ENCODE data around the gene ABCA5.
A peak's percentile ranks its signal among the peaks of the same experiment; 100 is the strongest.
"Not testable (repeated sequence)": the region's sequence is repeated elsewhere in the genome, so short reads cannot be mapped to it uniquely, and the experiment has no call there.

ABCA5 gene

GRCh38 chr17:69325518-69326376 lies 1.2 kb downstream of the ABCA5 start:
- DNase-seq (ENCODE audit: low read depth in 2 of 2) = no peak

- DNase-seq (ENCODE audit: low read depth in 2 of 2) = no peak
Measured at GRCh38 chr17:69323806-69324205, 3.1 kb downstream of the ABCA5 start.

DNA sequence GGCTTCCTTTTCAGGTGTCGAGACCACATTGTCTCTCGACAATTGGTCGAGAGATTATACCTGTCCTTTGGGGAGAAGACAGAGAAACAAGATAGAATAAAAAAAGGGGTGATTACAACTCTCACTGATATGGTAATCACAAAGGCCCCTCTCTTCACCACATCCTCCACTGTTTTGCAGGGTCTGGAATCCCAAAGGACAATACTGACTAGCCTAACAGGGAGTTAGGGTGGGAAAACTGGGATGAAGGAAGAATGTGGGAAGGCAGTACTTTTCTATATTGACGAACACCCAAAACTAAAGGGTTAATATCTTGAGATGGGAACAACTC lies 6.1 kb downstream of the ABCA5 start:
- DNase-seq (ENCODE audit: low read depth in 2 of 2) = no peak

DNA sequence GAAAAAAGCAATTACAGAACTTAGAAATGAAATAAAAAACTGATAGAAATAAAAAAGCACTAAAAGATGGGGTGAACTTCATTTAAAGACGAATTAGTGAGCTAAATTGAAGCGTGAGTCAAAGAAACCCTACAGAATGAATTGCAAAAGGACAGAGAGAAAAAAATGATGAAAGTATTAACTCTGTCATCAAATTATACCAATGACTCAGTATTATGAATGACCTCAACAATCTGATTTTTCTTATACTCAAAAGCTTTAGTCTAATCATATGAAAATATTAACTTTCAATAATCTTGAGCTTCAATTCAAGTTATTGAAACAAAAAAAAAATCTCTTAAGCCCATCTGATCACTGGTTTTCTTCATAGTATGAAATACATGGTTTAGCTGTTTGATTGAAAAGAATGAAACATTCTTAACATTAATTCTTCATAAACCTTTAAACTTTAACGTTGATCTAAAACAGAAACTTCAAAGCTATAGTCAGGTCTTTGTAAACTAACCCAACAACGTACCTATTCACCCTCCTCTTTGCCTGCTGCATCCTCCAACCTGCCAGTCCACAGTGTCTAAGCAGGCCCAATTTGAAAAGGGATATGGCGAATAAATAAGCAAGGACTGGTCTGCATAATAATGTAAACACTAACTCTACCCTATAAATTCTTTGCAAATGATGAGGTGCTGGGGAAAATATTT lies 6.6 kb downstream of the ABCA5 start:
- DNase-seq (ENCODE audit: low read depth in 2 of 2) = no peak

DNA sequence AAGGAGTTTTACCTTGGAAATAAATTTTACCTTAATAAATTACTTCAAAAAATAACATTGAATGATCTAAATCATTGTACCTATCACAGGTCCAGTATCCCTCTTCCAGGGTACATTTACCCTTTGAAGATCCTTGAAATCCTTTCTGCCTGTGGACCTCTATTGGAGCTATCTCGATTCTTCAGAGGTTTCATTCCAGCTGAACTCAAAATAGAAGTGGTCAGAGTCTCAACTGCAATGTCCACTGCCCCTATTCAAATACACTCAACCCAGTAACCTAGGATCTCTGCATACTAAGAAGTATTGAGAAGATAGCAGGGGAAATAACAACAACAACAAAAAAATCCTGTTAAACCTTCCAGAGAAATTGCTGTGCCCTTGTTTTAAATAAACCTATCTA lies 9.3 kb downstream of the ABCA5 start:
- no peak for DNase-seq (ENCODE audit: low read depth in 2 of 2)

- no peak for DNase-seq (ENCODE audit: low read depth in 2 of 2)
Measured at GRCh38 chr17:69314246-69315065, 12.5 kb downstream of the ABCA5 start.

DNA sequence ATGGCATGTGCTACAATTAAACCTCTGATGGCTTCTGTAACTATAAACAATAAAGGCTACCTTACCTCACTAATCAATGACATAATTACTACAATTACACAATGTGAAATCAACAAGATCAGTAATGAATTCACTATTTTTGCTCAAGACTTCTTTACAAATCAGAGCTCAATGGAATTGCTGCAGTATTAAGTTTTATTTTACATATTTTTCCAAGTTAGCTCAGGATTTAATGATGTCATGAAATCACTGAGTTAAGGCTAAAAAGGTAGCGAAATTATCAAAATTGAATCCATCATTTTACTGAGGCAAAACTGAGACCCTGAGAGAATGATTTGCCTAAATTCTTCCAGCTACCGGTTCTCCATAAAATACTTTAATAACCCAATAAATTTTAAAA lies 21.8 kb downstream of the ABCA5 start:
- no peak for DNase-seq (ENCODE audit: low read depth in 2 of 2)

DNA sequence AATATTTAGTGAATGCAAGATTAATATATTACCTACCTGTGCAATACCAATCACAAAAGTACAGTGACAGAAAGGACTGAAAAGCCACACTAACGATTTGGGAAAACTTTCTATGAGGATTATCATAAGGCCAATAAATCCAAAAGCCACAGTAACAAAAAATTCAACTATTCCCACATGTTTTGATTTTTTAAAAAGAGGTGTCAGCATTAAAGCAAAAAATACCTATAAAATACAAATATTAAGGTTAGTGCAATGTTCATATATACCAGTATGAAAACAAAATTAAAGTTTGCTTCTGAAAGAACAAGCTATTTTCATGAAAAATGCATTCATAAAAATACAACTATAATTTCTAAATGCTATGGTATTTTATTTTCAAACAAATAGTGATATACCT lies 24.3 kb downstream of the ABCA5 start:
- no peak for DNase-seq (ENCODE audit: low read depth in 2 of 2)

DNA sequence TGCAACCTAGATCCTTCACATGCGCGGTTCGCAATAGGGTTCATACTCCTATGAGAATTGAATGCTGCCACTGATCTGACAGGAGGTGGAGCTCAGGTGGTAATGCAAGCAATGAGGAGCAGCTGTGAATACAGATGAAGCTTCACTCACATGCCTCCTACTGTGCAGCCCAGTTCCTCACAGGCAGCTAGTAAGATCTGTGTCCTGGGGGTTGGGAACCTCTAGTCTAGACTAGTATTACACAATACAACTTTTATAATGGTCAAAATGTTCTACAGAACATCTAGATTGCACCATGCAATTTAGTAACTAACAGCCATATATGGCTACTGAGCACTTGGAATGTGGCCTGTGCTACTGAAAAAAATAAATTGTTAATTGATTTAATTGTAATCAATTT lies 26.7 kb downstream of the ABCA5 start:
- no peak for DNase-seq (ENCODE audit: low read depth in 2 of 2)

GRCh38 chr17:69298120-69298722 lies 28.7 kb downstream of the ABCA5 start:
- not testable (repeated sequence) for DNase-seq (ENCODE audit: low read depth in 2 of 2)

GRCh38 chr17:69287168-69287567 lies 39.8 kb downstream of the ABCA5 start:
- DNase-seq (ENCODE audit: low read depth in 2 of 2) = no peak

DNA sequence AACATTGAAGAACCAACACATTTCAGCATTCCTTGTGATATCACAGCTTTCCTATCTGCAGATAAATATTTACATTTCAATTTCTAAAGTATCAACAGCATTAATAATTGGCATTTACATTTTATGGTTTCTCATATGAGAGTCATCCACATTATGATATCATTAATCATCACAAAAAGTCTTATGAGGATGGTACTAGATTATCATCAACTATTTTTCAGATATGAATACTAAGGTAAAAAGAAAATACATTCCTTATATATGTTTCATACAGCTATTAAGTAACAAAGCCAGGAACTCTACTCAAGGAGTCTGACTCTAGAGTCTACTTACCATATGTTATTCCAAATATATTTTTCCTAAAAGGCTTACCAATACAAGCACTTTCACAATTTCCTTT lies 40.7 kb downstream of the ABCA5 start:
- no peak for DNase-seq (ENCODE audit: low read depth in 2 of 2)

DNA sequence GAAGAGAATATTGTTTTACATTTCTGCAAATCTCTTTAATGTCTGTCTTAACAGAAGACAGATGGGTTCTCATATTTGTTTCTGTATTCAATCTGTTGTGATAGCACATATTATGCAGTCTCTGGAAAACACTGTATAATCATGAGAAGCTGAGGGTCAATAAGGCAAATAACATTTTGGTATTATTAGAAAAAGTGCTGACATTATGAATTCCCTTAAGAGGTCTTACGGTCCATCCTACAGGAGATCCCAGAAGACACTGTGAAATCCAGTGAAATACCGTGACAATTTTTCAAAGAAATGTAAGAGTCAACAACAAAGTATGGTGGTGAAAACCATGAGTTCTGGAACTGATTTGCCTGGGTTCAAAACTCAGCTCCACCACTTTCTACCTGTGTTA lies 42.3 kb downstream of the ABCA5 start:
- DNase-seq (ENCODE audit: low read depth in 2 of 2) = no peak

- DNase-seq (ENCODE audit: low read depth in 2 of 2) = no peak
Measured at GRCh38 chr17:69282002-69282401, 44.9 kb downstream of the ABCA5 start.

DNA sequence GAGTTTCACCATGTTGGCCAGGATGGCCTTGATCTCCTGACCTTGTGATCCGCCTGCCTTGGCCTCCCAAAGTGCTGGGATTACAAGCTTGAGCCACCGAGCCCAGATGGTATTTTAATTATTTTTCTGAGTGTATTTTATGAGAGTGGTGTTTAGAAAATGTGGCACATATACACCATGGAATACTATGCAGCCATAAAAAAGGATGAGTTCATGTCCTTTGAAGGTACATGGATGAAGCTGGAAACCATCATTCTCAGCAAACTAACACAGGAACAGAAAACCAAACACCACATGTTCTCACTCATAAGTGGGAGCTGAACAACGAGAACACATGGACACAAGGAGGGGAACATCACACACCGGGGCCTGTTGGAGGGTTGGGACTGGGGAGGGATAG lies 50.7 kb downstream of the ABCA5 start:
- not testable (repeated sequence) for DNase-seq (ENCODE audit: low read depth in 2 of 2)

- DNase-seq (ENCODE audit: low read depth in 2 of 2) = no peak
Measured at GRCh38 chr17:69275751-69276150, 51.2 kb downstream of the ABCA5 start.

DNA sequence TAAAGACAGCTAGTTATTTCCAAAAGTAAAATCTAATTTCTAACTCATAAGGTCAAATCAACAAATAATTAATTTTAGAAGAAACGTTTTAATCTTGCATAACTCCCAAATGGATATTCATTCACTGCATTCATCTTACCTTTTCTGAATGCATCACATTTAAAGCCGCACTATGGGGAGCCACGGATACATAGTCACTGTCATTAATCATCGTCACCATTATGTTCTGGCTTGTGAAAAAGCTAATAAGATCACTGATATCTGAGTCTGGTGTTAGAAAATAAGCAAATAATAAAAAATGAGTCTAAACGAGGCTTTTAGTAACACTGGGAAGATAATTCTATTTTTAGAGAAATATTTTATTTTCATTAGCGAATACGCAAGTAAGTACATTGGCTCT lies 55.9 kb downstream of the ABCA5 start:
- no peak for DNase-seq (ENCODE audit: low read depth in 2 of 2)

DNA sequence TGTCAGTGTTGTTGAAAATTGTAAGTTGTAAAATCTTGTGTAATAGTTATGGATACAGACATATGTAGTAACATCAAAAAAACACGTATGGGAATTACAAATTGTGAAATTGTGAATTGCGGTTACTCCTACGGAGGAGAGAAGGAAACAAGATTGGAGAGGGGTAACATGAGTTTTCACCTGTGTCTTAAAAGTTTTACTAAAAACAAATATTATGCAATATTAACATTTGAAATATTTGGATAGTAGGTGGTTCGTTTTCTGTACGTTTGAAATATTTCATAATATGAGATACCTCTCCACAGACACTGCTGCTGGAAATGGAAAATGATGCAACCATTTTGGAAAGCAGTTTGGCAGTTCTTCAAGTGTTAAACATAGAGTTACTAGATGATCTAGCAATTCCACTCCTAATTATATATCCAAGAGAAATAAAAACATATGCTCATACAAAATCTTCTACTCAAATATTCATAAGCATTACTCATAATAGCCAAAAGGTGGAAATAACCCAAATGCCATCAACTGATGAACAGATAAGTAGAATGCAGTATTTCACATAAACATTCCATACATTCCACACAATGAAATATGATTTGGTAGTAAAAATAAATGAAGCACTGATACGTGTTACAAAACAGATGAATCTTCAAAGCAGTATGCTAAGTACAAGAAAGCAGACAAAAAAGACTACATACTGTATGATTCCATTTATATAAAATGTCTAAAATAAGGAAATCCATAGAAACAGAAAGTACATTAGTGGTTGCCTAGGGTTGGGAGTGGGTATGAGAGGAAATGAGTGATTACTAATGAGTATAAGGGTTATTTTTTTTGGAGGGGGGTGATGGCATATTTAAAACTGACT lies 57.6 kb downstream of the ABCA5 start:
- DNase-seq (ENCODE audit: low read depth in 2 of 2) = peak; percentile 93 to 95

DNA sequence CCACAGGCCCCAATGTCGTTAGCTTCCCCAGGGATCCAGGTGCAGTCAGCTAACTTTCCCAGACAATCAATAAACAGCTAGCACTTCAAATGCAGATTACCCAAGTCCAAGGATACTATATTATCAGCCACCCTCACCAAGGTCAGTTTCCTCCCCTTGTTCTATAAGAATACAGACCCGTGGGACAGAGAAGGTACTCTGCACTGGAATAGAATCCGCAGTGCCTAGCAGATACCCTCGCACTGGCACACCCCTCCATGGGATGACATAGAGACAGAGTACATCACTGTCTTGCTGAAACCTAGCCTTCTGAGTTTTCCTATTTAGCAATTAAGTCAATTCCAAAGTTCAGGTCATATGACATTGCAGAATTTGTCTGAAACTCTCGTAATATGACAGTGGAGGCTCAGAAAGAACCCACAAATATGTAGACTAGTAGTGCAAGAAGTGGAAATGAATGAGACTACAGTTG lies 58.4 kb downstream of the ABCA5 start:
- peak in 1 of 2 experiments; percentile 20 for DNase-seq (ENCODE audit: low read depth in 2 of 2)

DNA sequence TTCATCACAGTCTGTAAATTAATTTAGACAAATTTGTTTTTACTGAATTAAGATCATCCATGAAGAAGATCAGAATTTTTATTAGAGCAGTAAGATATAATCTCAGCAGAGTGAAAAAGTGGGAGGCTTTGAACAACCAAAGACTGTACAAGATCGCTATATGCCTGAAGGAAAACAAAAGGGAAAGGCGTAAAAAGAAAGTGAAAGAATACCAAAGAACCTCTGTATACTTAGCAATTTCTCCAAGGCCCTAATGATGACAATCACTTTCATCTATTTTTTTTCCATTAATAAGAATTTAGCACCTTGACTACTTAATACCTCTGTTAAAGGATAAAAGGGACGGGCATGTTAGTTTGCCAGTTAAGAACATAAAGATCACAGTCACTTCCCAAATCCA lies 59.7 kb downstream of the ABCA5 start:
- DNase-seq (ENCODE audit: low read depth in 2 of 2) = no peak

- no peak for DNase-seq (ENCODE audit: low read depth in 2 of 2)
Measured at GRCh38 chr17:69265873-69266272, 61.1 kb downstream of the ABCA5 start.

All from fibroblast of skin of left biceps (primary cell).